Epithelial cell of prostate (primary cell): ENCODE measurements around the gene CA7.
"Not testable (repeated sequence)": the region's sequence is repeated elsewhere in the genome, so short reads cannot be mapped to it uniquely, and the experiment has no call there.

Experiments
- DNase-seq: peaks from one replicate; pipeline ENCODE4 v3.0.0-alpha.2; 2011; ENCODE audit warnings: low read depth, low spot score
- H3K27ac ChIP-seq: fragments of 450-650 bp; 2 replicates; pipeline ENCODE4 v1.5.1; 2017; ENCODE audit warnings: mild to moderate bottlenecking

CA7 gene

GRCh38 chr16:66845791-66846221, 1.6 kb downstream of the CA7 start:
- DNase-seq: no peak
- H3K27ac ChIP-seq: no peak overlapping the region

GRCh38 chr16:66846266-66846665, 2.1 kb downstream of the CA7 start:
- no peak for DNase-seq
- no peak overlapping the region for H3K27ac ChIP-seq

- H3K27ac ChIP-seq: no peak overlapping the region
- DNase-seq: no peak
Measured at GRCh38 chr16:66846831-66847230, 2.6 kb downstream of the CA7 start.

GRCh38 chr16:66847533-66848067, 3.4 kb downstream of the CA7 start:
- H3K27ac ChIP-seq: no peak overlapping the region
- no peak for DNase-seq

GRCh38 chr16:66848172-66848571, 4.0 kb downstream of the CA7 start:
- no peak overlapping the region for H3K27ac ChIP-seq
- DNase-seq: no peak

GRCh38 chr16:66849021-66849420, 4.8 kb downstream of the CA7 start:
- DNase-seq: no peak
- no peak overlapping the region for H3K27ac ChIP-seq

- no peak for DNase-seq
- no peak overlapping the region for H3K27ac ChIP-seq
Measured at GRCh38 chr16:66849549-66849948, 5.3 kb downstream of the CA7 start.

GRCh38 chr16:66850115-66850815, 6.1 kb downstream of the CA7 start:
- DNase-seq: no peak
- no peak overlapping the region for H3K27ac ChIP-seq

- H3K27ac ChIP-seq: no peak overlapping the region
- DNase-seq: no peak
Measured at GRCh38 chr16:66851166-66851964, 7.2 kb downstream of the CA7 start.

- DNase-seq: no peak
- H3K27ac ChIP-seq: no peak overlapping the region
Measured at GRCh38 chr16:66853261-66854139, 9.3 kb downstream of the CA7 start.

GRCh38 chr16:66856184-66856730, 12.0 kb downstream of the CA7 start:
- no peak overlapping the region for H3K27ac ChIP-seq
- no peak for DNase-seq

- H3K27ac ChIP-seq: no peak overlapping the region
- no peak for DNase-seq
Measured at GRCh38 chr16:66856801-66857200, 12.6 kb downstream of the CA7 start.

GRCh38 chr16:66857437-66857836, 13.2 kb downstream of the CA7 start:
- no peak for DNase-seq

GRCh38 chr16:66858740-66859396, 14.7 kb downstream of the CA7 start:
- no peak for DNase-seq
- no peak overlapping the region for H3K27ac ChIP-seq

More at GRCh38 chr16:66857437-66857836, 13.2 kb downstream of the CA7 start:
- no peak overlapping the region for H3K27ac ChIP-seq

GRCh38 chr16:66859397-66860068, 15.3 kb downstream of the CA7 start:
- no peak for DNase-seq
- H3K27ac ChIP-seq: no peak overlapping the region

GRCh38 chr16:66862023-66862520, 17.9 kb downstream of the CA7 start:
- DNase-seq: no peak
- H3K27ac ChIP-seq: no peak overlapping the region

- DNase-seq: no peak
- no peak overlapping the region for H3K27ac ChIP-seq
Measured at GRCh38 chr16:66863707-66864106, 19.5 kb downstream of the CA7 start.

GRCh38 chr16:66869424-66869823, 25.2 kb downstream of the CA7 start:
- DNase-seq: no peak
- H3K27ac ChIP-seq: no peak overlapping the region

- H3K27ac ChIP-seq: not testable (repeated sequence)
Measured at GRCh38 chr16:66871363-66871762, 27.1 kb downstream of the CA7 start.

More at GRCh38 chr16:66871363-66871762, 27.1 kb downstream of the CA7 start:
- DNase-seq: not testable (repeated sequence)
